Thyroid gland (tissue), 4 donors: ENCODE measurements around the gene MGLL. TPM values are rescaled to one million over a fixed set of nuclear protein-coding genes. Genes with fewer than 3 reads are reported as not detected.

Source experiments
- DNase-seq, 2 donors: peaks; one replicate each; pipeline ENCODE4 v3.0.0-alpha.2; 2019
- H3K27ac ChIP-seq, 3 donors: fragments of 200-600 bp; sonication (generic); 1 replicate in 2 of 3; 2 replicates in 1 of 3; pipeline ENCODE4 v1.5.1; 2016 to 2019; ENCODE audit warnings: mild to moderate bottlenecking in 1 of 3, moderate library complexity in 1 of 3
- H3K27me3 ChIP-seq: fragments of 200-600 bp; sonication (generic); one replicate; pipeline ENCODE4 v1.5.1; 2019
- H3K36me3 ChIP-seq, 2 donors: fragments of 200-600 bp; sonication (generic); one replicate each; pipeline ENCODE4 v1.5.1; 2016 to 2019
- H3K4me1 ChIP-seq, 2 donors: fragments of 200-600 bp; sonication (generic); one replicate each; pipeline ENCODE4 v1.5.1; 2017 to 2019
- H3K4me3 ChIP-seq, 3 donors: fragments of 200-600 bp; sonication (generic); replicated peaks in 1 of 3; 1 replicate in 2 of 3; 2 replicates in 1 of 3; pipeline ENCODE4 v1.5.1; 2016; ENCODE audit warnings: mild to moderate bottlenecking in 1 of 3
- H3K9me3 ChIP-seq: fragments of 200-600 bp; sonication (generic); one replicate; pipeline ENCODE4 v1.5.1; 2017
- POLR2A ChIP-seq, 2 donors: fragments of 450-650 bp; IDR thresholded peaks; one replicate each; pipeline ENCODE4 v1.6.1; 2017; ENCODE audit warnings: antibody characterized with exemption in 2 of 2, mild to moderate bottlenecking in 2 of 2, moderate library complexity in 1 of 2
- WGBS, 2 donors: methylation state at CpG; one replicate each; pipeline ENCODE4 v1.1.5; 2017; 5-methylcytosine and 5-hydroxymethylcytosine counted together
- intact Hi-C: fragments of 100-400 bp; cut with DNase I; formaldehyde crosslinking; loops from one replicate; pipeline ENCODE4 v1.15.1; 2023
- total RNA-seq, 4 donors: library from RNA; depleted of rRNA; stranded (reverse); fragments of >200 nt; gene quantifications; one replicate each; pipeline ENCODE4 v1.2.3, GENCODE V29; 2016
- TF ChIP-seq, protein P1 (sequence below), 6 experiments: fragments of 200-600 bp in 3 of 6; fragments of 450-650 bp in 3 of 6; sonication (generic) in 3 of 6; IDR thresholded peaks; one replicate each; pipeline ENCODE4 v1.5.1; 2016 to 2019; ENCODE audit warnings: antibody characterized with exemption in 6 of 6, mild to moderate bottlenecking in 2 of 6, inconsistent platforms in 1 of 6, moderate library complexity in 1 of 6

Gene MGLL
- total RNA-seq, 4 donors from 2014 or later = 12.4 to 24.7 (median 18.4) TPM

DNA sequence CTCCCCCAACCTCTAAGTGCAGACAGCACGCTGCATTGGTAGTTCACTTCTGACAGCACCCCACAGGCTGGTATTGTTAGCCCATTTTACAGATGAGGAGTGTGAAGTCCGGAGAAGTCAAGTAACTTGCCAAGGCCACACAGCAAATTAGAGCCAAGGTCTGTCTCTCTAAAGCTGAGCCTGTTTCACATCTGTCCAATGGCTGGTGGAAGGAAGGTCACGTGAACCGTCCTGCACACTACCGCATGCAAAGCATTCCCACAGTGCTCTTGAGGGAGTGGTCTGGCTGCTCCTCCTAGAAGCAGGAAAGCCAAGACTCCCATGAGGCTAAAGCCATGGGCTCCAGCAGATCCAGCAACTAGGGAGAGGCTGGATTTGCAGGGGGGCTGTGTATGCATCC lies 50.0 kb downstream of the MGLL start:
- Histone ChIP-seq H3K36me3 (no peaks in the 10 kb centered on the region), H3K27ac (no peak overlapping the region), H3K4me1 (peaks cover 0 to 9% of the 10 kb centered on the region in 2 donors), H3K4me3 (no peak overlapping the region), H3K27me3 (no peaks in the 10 kb centered on the region), H3K9me3 (no peaks in the 10 kb centered on the region)
- TF ChIP-seq POLR2A (IDR thresholded peaks at IDR 0.05) = no peak
- TF ChIP-seq, protein P1, sequence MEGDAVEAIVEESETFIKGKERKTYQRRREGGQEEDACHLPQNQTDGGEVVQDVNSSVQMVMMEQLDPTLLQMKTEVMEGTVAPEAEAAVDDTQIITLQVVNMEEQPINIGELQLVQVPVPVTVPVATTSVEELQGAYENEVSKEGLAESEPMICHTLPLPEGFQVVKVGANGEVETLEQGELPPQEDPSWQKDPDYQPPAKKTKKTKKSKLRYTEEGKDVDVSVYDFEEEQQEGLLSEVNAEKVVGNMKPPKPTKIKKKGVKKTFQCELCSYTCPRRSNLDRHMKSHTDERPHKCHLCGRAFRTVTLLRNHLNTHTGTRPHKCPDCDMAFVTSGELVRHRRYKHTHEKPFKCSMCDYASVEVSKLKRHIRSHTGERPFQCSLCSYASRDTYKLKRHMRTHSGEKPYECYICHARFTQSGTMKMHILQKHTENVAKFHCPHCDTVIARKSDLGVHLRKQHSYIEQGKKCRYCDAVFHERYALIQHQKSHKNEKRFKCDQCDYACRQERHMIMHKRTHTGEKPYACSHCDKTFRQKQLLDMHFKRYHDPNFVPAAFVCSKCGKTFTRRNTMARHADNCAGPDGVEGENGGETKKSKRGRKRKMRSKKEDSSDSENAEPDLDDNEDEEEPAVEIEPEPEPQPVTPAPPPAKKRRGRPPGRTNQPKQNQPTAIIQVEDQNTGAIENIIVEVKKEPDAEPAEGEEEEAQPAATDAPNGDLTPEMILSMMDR (IDR thresholded peaks at IDR 0.05) = no peak
- WGBS, 2 donors = 87% methylated on average over 4 to 5 of the region's 5 CpGs
- intact Hi-C loops = no loop called here
- DNase-seq = no peak

GRCh38 chr3:127771746-127772145 lies 50.6 kb downstream of the MGLL start:
- Histone ChIP-seq H3K27ac (no peak overlapping the region), H3K9me3 (no peaks in the 10 kb centered on the region), H3K4me1 (peaks cover 0 to 9% of the 10 kb centered on the region in 2 donors), H3K27me3 (no peaks in the 10 kb centered on the region), H3K4me3 (no peak overlapping the region), H3K36me3 (no peaks in the 10 kb centered on the region)
- no peak for TF ChIP-seq POLR2A (IDR thresholded peaks at IDR 0.05)
- TF ChIP-seq, protein P1 (IDR thresholded peaks at IDR 0.05) = no peak
- DNase-seq = no peak
- intact Hi-C loops = no loop called here
- 91 to 95% methylated on average over 7 of the region's 7 CpGs for WGBS, 2 donors

GRCh38 chr3:127770671-127771355 lies 51.5 kb downstream of the MGLL start:
- H3K4me3 ChIP-seq = no peak overlapping the region
- H3K27me3 ChIP-seq = no peaks in the 10 kb centered on the region
- H3K36me3 ChIP-seq = no peaks in the 10 kb centered on the region
- intact Hi-C loops = no loop called here
- H3K27ac ChIP-seq = no peak overlapping the region
- H3K4me1 ChIP-seq = peaks cover 0 to 6% of the 10 kb centered on the region in 2 donors
- TF ChIP-seq POLR2A (IDR thresholded peaks at IDR 0.05) = no peak
- TF ChIP-seq, protein P1 (IDR thresholded peaks at IDR 0.05) = no peak
- H3K9me3 ChIP-seq = no peaks in the 10 kb centered on the region
- no peak for DNase-seq
- 94% methylated on average over 6 of the region's 6 CpGs for WGBS, 2 donors

DNA sequence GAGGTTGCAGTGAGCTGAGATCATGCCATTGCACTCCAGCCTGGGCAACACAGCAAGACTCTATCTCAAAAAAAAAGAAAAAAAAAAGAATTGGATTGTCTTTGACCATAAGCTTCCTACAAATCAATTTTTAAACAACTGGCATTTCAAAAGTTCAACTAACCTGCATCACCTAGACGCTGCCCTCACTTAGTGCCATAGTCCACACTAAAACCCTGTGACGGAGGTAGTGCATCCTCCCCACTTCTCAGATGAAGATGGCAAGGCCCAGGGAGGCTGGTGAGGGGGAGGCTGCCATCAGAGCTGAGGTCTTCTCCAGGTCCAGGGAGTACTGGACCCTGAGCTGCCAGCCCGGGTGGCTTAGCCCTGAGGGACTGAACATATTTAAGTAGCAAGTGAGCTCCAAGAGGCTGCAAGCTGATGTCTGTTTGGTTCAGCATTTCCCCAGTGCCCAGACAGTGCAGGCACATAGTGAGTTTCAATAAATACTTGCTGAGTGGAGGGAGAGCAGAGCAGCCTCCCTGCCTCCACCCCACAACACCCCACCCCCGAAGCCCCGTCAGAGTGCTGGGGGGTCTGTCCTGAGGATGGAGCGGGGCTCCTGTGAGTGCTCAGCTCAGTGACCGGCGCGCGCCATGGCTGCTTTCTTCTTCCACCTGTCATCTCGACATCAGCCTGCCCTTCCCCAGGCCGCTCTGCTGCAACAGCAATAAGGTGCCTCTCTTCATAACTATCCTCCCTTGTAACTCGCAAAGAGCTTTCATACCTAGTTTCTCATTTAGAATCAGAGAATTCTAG lies 52.8 kb downstream of the MGLL start:
- no peak overlapping the region for H3K27ac ChIP-seq
- TF ChIP-seq, protein P1 (IDR thresholded peaks at IDR 0.05) = no peak
- TF ChIP-seq POLR2A (IDR thresholded peaks at IDR 0.05) = no peak
- 93 to 96% methylated on average over 10 to 13 of the region's 13 CpGs for WGBS, 2 donors

More for the DNA sequence above, 52.8 kb downstream of the MGLL start:
- Histone ChIP-seq H3K4me3 (no peak overlapping the region), H3K9me3 (no peaks in the 10 kb centered on the region), H3K36me3 (no peaks in the 10 kb centered on the region), H3K27me3 (no peaks in the 10 kb centered on the region), H3K4me1 (no peaks in the 10 kb centered on the region)
- no peak for DNase-seq
- intact Hi-C loops = no loop called here
